Measurements from ENCODE around the gene NOS1AP. TPM values are rescaled to one million over a fixed set of nuclear protein-coding genes. Genes with fewer than 3 reads are reported as not detected.

NOS1AP gene
- total and polyA plus RNA-seq, 9 of the 15 experiments (the other 6 are each of a cell fraction or from before 2014, with no cell fraction given): 0.07 to 1.5 (median 0.22) TPM

GRCh38 chr1:162200096-162200847 lies 130.8 kb downstream of the NOS1AP start:
- no TSS peak for BruUV-seq (replicated peaks)
- in situ Hi-C loops (cut with MboI): no loop called here
- Histone ChIP-seq H3K36me3 (ENCODE audit: control insufficient read depth, insufficient read depth, low read length) (no peaks in the 10 kb centered on the region), H3K79me2 (ENCODE audit: control insufficient read depth, insufficient read depth, low read length) (no peaks in the 10 kb centered on the region), H3K9me3 (replicated peaks; ENCODE audit: control insufficient read depth, insufficient read depth, low read depth, low read length) (no peaks in the 10 kb centered on the region; the same call in 1 of the 2 replicates), H3K27ac (ENCODE audit: extremely low read depth, low read depth, low read length) (no peak overlapping the region), H4K20me1 (replicated peaks; ENCODE audit: control insufficient read depth, insufficient read depth, low read length) (peaks cover 4% of the 10 kb centered on the region; the same call in 1 of the 2 replicates), H3K4me2 (ENCODE audit: insufficient read depth, low read length) (no peak overlapping the region), H3K4me3 (no peak overlapping the region), H3K4me1 (replicated peaks in 1 of 2; ENCODE audit: control insufficient read depth in 2 of 2, insufficient read depth in 2 of 2, low read length in 2 of 2) (no peaks in the 10 kb centered on the region), H3K27me3 (ENCODE audit: control insufficient read depth in 2 of 2, insufficient read depth in 2 of 2, low read length in 2 of 2) (peaks cover 12 to 24% of the 10 kb centered on the region in 2 experiments; a peak in 4 of 5 replicates), H3K9ac (ENCODE audit: insufficient read depth in 1 of 2, low read depth in 2 of 2, low read length in 2 of 2) (no peak overlapping the region), H3K9me1 (ENCODE audit: control insufficient read depth, insufficient read depth, low read length) (no peaks in the 10 kb centered on the region), H2AFZ (ENCODE audit: low read depth, low read length) (no peak overlapping the region)
- WGBS (ENCODE audit: insufficient coverage, low coverage, missing lambda C conversion rate): 4% methylated on average over 5 of the region's 5 CpGs
- FAIRE-seq (no peak), DNase-seq (ENCODE audit: extremely low read depth in 1 of 4, low spot score in 3 of 4) (no peak), ATAC-seq (no peak)
- ChIA-PET POLR2A (no interaction called here), CTCF (ENCODE audit: low intra/inter-chr PET ratio) (no interaction called here)
- intact Hi-C loops (cut with micrococcal nuclease): no loop called here
- TF ChIP-seq SMARCB1 (IDR thresholded peaks at IDR 0.05; ENCODE audit: insufficient read length, low read depth) (no peak), MCM3 (IDR thresholded peaks at IDR 0.05) (no peak), PHB (CRISPR knock-in tag; IDR thresholded peaks at IDR 0.05) (no peak), SRF (CRISPR knock-in tag; IDR thresholded peaks at IDR 0.05) (no peak), ESRRB (CRISPR knock-in tag; IDR thresholded peaks at IDR 0.05; ENCODE audit: borderline replicate concordance) (no peak), ZC3H8 (IDR thresholded peaks at IDR 0.05) (no peak), SMARCE1 (IDR thresholded peaks at IDR 0.05) (no peak), RCOR1 (IDR thresholded peaks at IDR 0.05; ENCODE audit: borderline replicate concordance in 1 of 2, low read depth in 2 of 2, low read length in 2 of 2) (no peak), CAMTA2 (CRISPR knock-in tag; conservative IDR thresholded peaks at IDR 0.05) (no peak), ATF1 (CRISPR knock-in tag; IDR thresholded peaks at IDR 0.05) (no peak), ATF1 (tag; IDR thresholded peaks at IDR 0.05) (no peak), MYC (IDR thresholded peaks at IDR 0.05; ENCODE audit: low read depth, low read length) (no peak), MYC (CRISPR knock-in tag; IDR thresholded peaks at IDR 0.05; ENCODE audit: borderline replicate concordance, low read depth) (no peak), NFE2L1 (tag; IDR thresholded peaks at IDR 0.05; ENCODE audit: borderline replicate concordance, low read depth) (no peak), GATAD2A (IDR thresholded peaks at IDR 0.05) (no peak), CEBPZ (IDR thresholded peaks at IDR 0.05; ENCODE audit: borderline replicate concordance, low read depth, low read length) (no peak), DIDO1 (tag; IDR thresholded peaks at IDR 0.05; ENCODE audit: low read depth) (no peak), E2F1 (CRISPR knock-in tag; IDR thresholded peaks at IDR 0.05) (no peak), ELK1 (CRISPR knock-in tag; IDR thresholded peaks at IDR 0.05) (no peak)
